Osteocyte (in vitro differentiated cells): ENCODE data around the gene PTGES3L. TPM values are rescaled to one million over a fixed set of nuclear protein-coding genes. Genes with fewer than 3 reads are reported as not detected.
"Not testable (repeated sequence)": the region's sequence is repeated elsewhere in the genome, so short reads cannot be mapped to it uniquely, and the experiment has no call there.

Source experiments
- DNase-seq: peaks from one replicate; pipeline ENCODE4 v3.0.0; 2021; ENCODE audit warnings: mixed read lengths; ENCODE audit not compliant: unreplicated experiment; ENCODE audit errors: extremely low spot score
- H3K27ac Mint-ChIP-seq: one replicate; pipeline ENCODE4 v1.8.0; 2021; ENCODE audit warnings: mild to moderate bottlenecking, mixed read lengths; ENCODE audit not compliant: unreplicated experiment
- H3K27me3 Mint-ChIP-seq: one replicate; pipeline ENCODE4 v1.8.0; 2021; ENCODE audit warnings: mixed read lengths; ENCODE audit not compliant: unreplicated experiment
- H3K36me3 Mint-ChIP-seq: one replicate; pipeline ENCODE4 v1.8.0; 2021; ENCODE audit warnings: mixed read lengths; ENCODE audit not compliant: unreplicated experiment
- H3K4me1 Mint-ChIP-seq: one replicate; pipeline ENCODE4 v1.8.0; 2021; ENCODE audit warnings: mixed read lengths; ENCODE audit not compliant: unreplicated experiment
- H3K4me3 Mint-ChIP-seq: one replicate; pipeline ENCODE4 v1.8.0; 2021; ENCODE audit warnings: mild to moderate bottlenecking, moderate library complexity, mixed read lengths; ENCODE audit not compliant: unreplicated experiment
- H3K9me3 Mint-ChIP-seq: one replicate; pipeline ENCODE4 v1.8.0; 2021; ENCODE audit warnings: mixed read lengths; ENCODE audit not compliant: unreplicated experiment
- total RNA-seq: library from RNA; stranded (reverse); gene quantifications from 2 replicates; pipeline ENCODE4 v1.2.1, GENCODE V29; 2021
- TF ChIP-seq, protein P1 (sequence below): fragments of 200-600 bp; sonication (generic); IDR thresholded peaks from 2 replicates; pipeline ENCODE4 v1.5.0; 2021; ENCODE audit warnings: antibody characterized with exemption, mild to moderate bottlenecking, moderate library complexity

PTGES3L gene
- total RNA-seq, 1 donor from 2014 or later: 0.35 TPM

DNA sequence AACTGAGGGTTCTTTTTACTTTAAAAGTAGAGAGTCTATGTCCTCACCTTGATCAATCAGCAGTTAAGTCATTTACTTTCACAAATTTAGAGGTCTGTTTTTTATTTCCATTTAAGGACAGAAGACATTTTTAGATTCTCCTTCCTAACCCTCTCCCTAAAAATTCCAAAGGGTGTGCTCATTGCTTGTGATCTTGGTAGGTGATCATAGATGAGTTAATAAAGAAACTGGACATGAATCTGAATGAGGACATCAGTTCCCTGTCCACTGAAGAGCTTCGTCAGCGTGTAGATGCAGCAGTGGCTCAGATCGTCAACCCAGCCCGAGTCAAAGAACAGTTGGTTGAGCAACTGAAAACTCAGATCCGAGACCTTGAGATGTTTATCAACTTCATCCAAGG is 9.3 kb upstream of the PTGES3L start:
- TF ChIP-seq, protein P1, sequence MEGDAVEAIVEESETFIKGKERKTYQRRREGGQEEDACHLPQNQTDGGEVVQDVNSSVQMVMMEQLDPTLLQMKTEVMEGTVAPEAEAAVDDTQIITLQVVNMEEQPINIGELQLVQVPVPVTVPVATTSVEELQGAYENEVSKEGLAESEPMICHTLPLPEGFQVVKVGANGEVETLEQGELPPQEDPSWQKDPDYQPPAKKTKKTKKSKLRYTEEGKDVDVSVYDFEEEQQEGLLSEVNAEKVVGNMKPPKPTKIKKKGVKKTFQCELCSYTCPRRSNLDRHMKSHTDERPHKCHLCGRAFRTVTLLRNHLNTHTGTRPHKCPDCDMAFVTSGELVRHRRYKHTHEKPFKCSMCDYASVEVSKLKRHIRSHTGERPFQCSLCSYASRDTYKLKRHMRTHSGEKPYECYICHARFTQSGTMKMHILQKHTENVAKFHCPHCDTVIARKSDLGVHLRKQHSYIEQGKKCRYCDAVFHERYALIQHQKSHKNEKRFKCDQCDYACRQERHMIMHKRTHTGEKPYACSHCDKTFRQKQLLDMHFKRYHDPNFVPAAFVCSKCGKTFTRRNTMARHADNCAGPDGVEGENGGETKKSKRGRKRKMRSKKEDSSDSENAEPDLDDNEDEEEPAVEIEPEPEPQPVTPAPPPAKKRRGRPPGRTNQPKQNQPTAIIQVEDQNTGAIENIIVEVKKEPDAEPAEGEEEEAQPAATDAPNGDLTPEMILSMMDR: no peak
- no peak for DNase-seq
- H3K27ac Mint-ChIP-seq: peak overlapping the region; percentile 57
- no peak overlapping the region for H3K4me3 Mint-ChIP-seq
- no peaks in the 10 kb centered on the region for H3K9me3 Mint-ChIP-seq
- peaks cover 40% of the 10 kb centered on the region for H3K36me3 Mint-ChIP-seq
- peaks cover 18% of the 10 kb centered on the region for H3K4me1 Mint-ChIP-seq
- H3K27me3 Mint-ChIP-seq: no peaks in the 10 kb centered on the region

DNA sequence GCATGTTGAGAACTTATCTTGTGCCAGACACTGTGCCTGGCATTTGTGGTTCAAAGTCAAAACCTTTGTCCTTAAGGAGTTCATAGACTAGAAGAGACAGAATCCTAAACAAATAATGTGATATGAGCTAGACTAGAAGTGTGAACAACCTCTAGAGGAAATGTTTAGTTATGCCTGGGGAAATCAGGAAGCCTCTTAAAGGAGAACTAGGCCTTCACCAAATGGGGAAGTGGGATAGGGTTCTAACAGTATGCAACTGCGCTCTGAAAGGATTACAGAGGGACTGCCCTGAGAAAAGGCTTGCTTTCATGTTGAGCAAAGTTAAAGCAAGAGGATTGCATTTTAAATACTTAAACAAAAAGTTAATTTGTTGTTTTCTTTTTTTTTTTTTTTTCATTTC is 5.3 kb upstream of the PTGES3L start:
- no peaks in the 10 kb centered on the region for H3K9me3 Mint-ChIP-seq
- H3K4me3 Mint-ChIP-seq: no peak overlapping the region
- H3K4me1 Mint-ChIP-seq: peaks cover 28% of the 10 kb centered on the region
- DNase-seq: no peak
- TF ChIP-seq, protein P1: no peak
- no peak overlapping the region for H3K27ac Mint-ChIP-seq
- peaks cover 31% of the 10 kb centered on the region for H3K36me3 Mint-ChIP-seq
- no peaks in the 10 kb centered on the region for H3K27me3 Mint-ChIP-seq

GRCh38 chr17:42982266-42982665 is 2.4 kb upstream of the PTGES3L start:
- Mint-ChIP-seq H3K27ac (no peak overlapping the region), H3K36me3 (peaks cover 12% of the 10 kb centered on the region), H3K9me3 (no peaks in the 10 kb centered on the region), H3K4me1 (peaks cover 27% of the 10 kb centered on the region), H3K27me3 (no peaks in the 10 kb centered on the region), H3K4me3 (peak overlapping the region; percentile 99)
- no peak for DNase-seq
- TF ChIP-seq, protein P1: no peak

DNA sequence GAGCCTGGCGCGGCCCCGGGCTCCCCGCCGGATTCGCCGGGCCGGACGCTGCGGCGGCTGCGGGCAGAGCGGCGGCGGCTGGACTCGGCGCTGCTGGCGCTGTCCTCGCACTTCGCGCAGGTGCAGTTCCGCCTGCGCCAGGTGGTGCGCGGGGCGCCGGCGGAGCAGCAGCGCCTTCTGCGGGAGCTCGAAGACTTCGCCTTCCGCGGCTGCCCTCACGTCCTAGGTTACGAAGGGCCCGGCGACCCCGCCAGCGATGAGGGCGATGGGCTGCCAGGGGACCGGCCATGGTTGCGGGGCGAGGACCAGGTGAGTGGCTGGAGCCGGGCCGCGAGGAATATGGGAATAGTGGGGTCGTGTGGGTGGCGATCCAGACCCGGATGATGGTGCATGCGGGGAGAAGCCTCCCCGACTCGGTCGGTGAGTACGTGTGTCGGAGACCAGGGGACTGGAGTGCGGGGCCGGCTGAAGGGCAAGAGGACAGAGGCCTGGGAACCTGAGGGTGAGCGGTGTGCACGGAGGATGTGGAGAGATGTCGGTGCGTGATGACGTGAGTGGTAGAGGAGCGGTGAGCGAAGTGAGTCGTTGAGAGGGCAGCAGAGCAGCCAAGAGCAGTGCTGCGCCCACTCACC is 1.0 kb upstream of the PTGES3L start:
- Mint-ChIP-seq H3K36me3 (peaks cover 10% of the 10 kb centered on the region), H3K27ac (peak overlapping the region; percentile 84), H3K4me1 (peaks cover 32% of the 10 kb centered on the region), H3K9me3 (no peaks in the 10 kb centered on the region), H3K27me3 (no peaks in the 10 kb centered on the region), H3K4me3 (peak overlapping the region; percentile 99)
- DNase-seq: no peak
- TF ChIP-seq, protein P1: no peak

GRCh38 chr17:42980274-42980765 is 440 bp upstream of the PTGES3L start, which contains the start of gene RUNDC1:
Gene RUNDC1 (plus strand): TSS chr17:42980565. CDS start chr17:42980577, 12 bp downstream.
- Mint-ChIP-seq H3K36me3 (peaks cover 5% of the 10 kb centered on the region), H3K27me3 (no peaks in the 10 kb centered on the region), H3K4me3 (peak within 1 kb of the TSS; percentile 99), H3K9me3 (no peaks in the 10 kb centered on the region), H3K4me1 (peaks cover 32% of the 10 kb centered on the region), H3K27ac (peak within 1 kb of the TSS; percentile 89)
- peak; percentile 96 for DNase-seq
- TF ChIP-seq, protein P1: no peak

- peaks cover 18% of the 10 kb centered on the region for H3K4me1 Mint-ChIP-seq
- not testable (repeated sequence) for H3K9me3 Mint-ChIP-seq, H3K27ac Mint-ChIP-seq, DNase-seq, H3K4me3 Mint-ChIP-seq, H3K27me3 Mint-ChIP-seq, H3K36me3 Mint-ChIP-seq
These were observed 4.2 kb downstream of the PTGES3L start for GRCh38 chr17:42975701-42976100.
